SK-N-SH treated with all-trans-retinoic acid at 6 μM for 48 hours (cell line): ENCODE measurements around the gene FRMD4A.

Experiments used
- GLIS3 ChIP-seq: fragments of 250-450 bp; sonication (Bioruptor Pico); IDR thresholded peaks from 2 replicates; pipeline ENCODE4 v1.5.0; 2020; ENCODE audit warnings: mild to moderate bottlenecking, moderate library complexity
- SNAI2 ChIP-seq: fragments of 250-450 bp; sonication (Bioruptor Pico); IDR thresholded peaks from 2 replicates; pipeline ENCODE4 v1.5.0; 2020; ENCODE audit warnings: mild to moderate bottlenecking, moderate library complexity
- TCF4 ChIP-seq: fragments of 250-450 bp; sonication (Bioruptor Pico); IDR thresholded peaks from 2 replicates; pipeline ENCODE4 v1.8.0; 2021; ENCODE audit warnings: mild to moderate bottlenecking, moderate library complexity, borderline replicate concordance
- ZC3H10 ChIP-seq: fragments of 250-450 bp; sonication (Bioruptor Pico); IDR thresholded peaks from 2 replicates; pipeline ENCODE4 v1.5.1; 2021; ENCODE audit warnings: mild to moderate bottlenecking, moderate library complexity
- ZNF70 ChIP-seq: fragments of 450-650 bp; formaldehyde crosslinking; IDR thresholded peaks from 2 replicates; pipeline ENCODE4 v1.5.0; 2020; ENCODE audit warnings: mild to moderate bottlenecking, moderate library complexity

DNA sequence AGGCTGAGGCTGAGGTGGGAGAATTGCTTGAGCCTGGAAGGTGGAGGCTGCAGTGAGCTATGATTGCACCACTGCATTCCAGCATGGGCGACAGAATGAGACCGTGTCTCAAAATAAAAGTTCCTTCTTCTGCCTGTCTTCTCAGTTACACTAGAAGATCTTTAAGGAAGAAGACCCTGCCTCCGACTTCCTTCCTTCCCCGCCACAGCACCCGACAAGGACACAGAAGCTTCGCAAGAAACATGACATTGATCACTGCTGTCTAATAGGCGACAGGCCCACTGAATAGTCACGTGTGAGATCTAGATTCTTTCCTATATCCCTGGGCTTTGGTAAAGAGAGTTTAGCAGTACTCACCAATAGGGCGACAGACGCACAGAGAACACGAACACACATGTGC, 625.8 kb downstream of the FRMD4A start:
- TF ChIP-seq ZC3H10 (CRISPR knock-in tag), result no peak
- TF ChIP-seq SNAI2, result no peak
- TF ChIP-seq ZNF70, result no peak
- TF ChIP-seq GLIS3 (CRISPR knock-in tag), result no peak
- no peak for TF ChIP-seq TCF4 (CRISPR knock-in tag)
